HG02973 (cell line): Measurements from ENCODE around the gene S1PR5.

Experiments used
- ATAC-seq: cut with Tn5 transposase; IDR thresholded peaks from one replicate; pipeline ENCODE4 v1.9.1; 2021; ENCODE audit warnings: moderate library complexity; ENCODE audit not compliant: unreplicated experiment

The S1PR5 gene

GRCh38 chr19:10516671-10517286 is 468 bp downstream of the S1PR5 start:
- no peak for ATAC-seq

GRCh38 chr19:10516064-10516385 is 1.2 kb downstream of the S1PR5 start:
- no peak for ATAC-seq

DNA sequence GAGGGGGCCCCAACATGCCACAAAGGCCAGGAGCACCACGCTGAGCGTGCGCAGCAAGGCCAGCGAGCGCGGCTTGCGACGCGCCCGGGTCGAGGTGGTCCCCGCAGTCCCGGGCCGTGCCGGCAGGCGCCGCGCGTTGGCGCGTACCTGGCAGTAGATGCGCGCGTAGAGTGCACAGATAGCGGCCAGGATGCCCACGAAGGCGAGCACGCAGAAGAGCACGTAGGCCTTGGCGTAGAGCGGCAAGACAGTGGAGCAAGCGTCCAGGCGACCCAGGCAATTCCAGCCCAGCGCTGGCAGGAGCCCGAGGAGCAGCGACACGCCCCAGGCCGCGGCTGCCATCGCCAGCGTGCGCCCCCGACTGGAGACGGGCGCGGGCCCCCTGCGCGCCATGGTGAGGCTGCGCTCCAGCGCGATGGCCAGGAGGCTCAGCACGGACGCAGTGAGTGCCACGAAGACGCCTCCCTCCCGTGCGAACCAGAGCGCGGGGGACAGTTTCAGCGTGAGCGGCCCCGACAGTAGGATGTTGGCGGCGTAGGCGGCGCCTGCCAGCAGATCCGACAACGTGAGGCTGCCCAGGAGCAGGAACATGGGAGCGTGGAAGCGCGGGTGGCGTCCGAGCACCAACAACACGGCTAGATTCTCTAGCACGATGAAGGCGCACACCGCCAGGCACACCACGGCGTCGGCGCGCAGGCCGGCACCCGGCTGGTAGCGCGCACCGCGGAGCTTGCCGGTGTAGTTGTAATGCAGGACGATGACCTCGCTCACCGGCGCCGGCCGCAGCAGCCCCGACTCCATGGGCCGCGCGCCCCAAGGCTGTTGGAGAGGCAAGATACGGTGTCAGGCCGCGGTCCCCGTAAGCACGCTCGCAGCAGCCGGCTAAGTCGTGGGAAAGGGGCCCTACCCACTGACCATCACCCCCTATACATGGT is 2.8 kb downstream of the S1PR5 start:
- ATAC-seq: no peak

DNA sequence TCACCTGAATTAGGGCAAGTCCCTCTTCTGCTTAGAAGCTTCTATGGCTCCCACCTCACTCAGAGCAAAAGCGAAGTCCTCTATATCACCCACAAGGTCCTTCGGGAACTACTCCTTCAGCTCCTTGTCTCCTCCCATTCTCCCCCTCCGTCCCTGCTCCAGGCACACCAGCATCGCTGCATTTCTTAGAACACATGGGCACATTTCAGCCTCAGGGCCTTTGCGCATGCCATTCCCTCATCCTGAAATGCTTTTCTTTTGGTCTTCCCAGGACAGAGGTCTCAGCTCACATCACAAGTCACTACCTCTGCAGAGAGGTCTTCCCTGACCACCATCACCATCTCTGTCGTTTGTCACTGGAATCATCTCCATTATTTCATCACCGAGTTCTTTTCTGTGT is 4.0 kb downstream of the S1PR5 start:
- ATAC-seq: no peak

DNA sequence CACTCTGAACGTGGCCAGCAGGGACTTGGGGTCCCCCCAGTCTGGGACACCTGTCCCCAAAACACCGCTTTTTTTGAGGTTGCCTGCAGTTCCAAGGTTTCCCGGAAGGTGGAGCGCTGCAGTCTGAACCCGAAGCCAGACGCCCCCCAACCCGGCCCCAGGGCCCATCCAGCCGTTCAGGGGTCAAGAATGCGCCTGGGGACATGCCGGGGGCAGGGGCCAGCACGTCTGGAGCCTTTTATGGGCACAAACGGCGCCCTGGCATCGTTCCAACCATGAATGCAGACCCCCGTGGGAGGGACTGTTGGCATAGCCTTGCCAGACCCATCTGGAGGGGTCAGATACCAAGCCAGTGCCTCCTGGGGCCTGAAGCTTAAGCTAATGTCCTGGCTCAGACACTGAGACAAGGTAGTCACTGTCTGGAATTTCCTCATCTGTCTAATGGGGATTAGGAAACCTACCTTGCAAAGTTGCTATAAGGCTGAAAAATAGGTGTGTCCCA is 6.9 kb downstream of the S1PR5 start:
- ATAC-seq: no peak

- ATAC-seq: no peak
Observed at GRCh38 chr19:10508707-10509106, 8.5 kb downstream of the S1PR5 start.

GRCh38 chr19:10508036-10508435 is 9.2 kb downstream of the S1PR5 start:
- ATAC-seq: no peak

DNA sequence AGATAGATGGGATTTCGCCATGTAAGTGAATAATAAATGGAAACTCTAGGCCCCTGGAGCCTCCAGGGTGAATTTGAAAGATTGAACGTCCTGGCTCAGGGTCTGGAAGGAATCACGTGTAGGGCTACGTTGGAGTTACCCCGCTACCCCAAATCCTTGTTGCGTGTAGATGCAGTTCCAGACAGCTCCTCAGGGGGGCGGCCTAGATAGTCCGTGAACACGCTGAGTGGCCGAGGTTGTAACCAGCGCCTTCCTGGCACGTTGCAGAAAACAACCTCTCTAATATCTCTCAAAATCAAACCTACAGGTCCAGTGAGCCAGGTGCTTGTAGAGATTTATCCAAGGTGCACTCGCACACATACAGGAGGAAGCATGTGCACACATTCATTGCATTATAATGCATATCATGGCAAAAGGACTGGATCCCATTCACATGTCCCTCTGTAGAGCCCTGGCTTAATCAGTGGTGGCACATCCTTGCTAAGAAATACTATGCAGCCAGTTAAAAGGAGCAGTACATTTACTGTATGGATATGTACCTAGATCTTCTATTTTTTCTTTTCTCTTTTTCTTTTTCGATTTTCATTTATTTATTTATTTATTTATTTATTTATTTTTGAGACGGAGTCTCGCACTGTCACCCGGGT is 11.5 kb downstream of the S1PR5 start:
- no peak for ATAC-seq

DNA sequence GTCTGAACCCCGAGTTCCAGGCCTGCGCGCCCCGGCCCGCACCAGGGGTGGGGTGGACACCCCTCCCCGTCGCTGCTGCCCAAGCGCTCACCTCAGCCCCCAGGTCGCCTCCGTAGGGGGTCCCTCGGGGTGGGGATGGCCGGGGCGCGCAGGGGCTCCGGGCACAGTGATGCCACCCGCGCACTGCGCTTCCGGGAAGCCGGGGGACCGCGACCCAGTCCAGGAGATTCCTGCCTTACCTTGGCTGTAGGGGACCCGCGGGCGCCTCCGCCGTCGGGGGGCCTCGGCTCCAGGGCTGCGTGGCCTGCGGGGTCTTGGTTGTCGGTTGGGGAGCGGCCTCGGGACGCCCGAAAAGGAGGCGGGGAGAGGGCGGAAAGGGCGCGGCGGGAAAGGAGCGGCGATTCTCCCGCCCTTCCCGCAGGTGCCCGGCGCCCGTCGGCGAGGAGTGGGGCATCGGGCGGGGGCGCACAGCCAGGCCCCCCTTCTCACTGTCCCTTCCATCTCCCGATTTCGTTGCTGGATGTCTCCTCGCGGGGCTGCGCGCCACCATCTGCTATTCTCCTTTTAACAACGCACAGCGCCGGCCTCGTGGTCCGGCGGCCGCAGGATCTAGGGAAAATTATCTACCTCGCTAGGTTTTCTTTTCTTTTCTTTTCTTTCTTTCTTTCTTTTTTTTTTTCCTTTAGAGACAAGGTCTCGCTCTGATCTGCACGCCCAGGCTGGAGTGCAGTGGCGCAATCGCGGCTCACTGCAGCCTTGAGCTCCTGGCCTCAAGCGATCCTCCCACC is 14.1 kb downstream of the S1PR5 start, which contains the start of gene KEAP1:
KEAP1 (minus strand) TSS at position 355 of the 788 bp plus-strand sequence. CDS start 3,323 bp downstream, outside the sequence.
- no peak for ATAC-seq

DNA sequence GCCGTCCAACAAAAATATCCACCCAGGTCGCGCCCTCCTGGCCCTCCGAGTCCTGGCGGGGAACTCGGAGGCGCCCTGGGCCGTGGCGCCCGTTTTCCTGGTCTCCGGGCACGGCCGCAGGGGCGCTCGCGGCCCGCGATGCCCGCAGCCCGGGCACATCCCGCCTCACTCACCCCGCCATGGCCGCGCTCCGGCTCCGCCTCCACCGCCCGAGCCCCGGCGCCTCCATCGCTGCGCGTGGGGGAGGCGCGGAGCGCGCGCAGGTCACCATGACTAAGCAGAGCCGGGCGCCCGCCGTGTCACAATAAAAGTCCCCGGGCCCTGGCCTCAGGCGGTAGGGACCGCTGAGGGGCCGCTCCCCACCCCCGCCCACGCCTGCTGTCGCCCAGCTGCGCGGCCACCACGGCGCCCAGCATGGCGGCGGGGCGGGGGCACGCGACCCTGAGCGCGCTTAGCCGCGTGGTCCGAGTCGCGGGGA is 14.7 kb downstream of the S1PR5 start:
- ATAC-seq: peak; percentile 78

- peak; percentile 30 for ATAC-seq
Observed at GRCh38 chr19:10501971-10502523, 15.2 kb downstream of the S1PR5 start.

- ATAC-seq: no peak
Observed at GRCh38 chr19:10500247-10500592, 17.0 kb downstream of the S1PR5 start.

DNA sequence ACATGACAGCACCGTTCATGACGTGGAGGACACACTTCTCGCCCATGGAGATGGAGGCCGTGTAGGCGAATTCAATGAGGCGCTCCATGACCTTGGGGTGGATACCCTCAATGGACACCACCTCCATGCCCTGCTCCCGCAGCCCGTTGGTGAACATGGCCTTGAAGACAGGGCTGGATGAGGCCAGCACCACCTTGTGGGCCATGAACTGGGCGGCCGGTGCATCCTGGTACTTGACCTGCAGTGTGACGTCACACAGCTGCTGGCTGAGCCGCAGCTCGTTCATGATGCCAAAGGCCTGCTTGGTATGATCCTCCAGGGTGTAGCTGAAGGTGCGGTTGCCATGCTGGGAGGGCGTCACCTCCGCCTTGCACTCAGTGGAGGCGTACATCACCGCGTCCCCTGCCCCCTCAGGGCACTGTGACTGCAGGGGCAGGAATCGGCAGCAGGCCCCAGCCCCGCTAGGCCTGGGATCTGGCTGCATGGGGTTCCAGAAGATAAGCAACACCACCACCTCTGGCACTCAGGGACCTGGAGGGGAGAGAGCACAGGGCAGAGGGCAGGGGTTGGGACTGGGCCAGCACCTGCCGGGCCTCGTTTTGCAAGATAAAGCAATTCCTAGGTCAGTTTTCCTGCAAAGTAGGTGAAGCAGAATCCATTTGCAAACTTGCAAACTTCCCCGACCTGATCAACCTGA is 17.5 kb downstream of the S1PR5 start:
- ATAC-seq: no peak

DNA sequence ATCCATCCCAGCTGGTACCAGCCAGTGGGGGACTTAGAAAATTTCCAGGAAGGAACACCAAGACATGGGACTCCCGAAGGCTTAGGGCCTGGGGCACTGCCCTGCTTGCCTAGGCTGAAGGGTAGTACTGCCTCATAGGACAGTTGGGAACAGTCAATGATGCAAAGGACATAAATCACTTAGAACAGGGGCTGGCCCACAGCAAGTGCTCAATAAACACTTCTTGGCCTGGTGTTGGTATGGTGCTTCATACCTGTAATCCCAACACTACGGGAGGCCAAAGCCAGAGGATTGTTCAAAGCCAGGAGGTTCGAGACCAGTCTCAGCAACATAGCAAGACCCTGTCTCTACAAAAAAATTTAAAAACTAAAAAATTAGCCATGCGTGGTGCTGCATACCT is 19.9 kb downstream of the S1PR5 start:
- ATAC-seq: no peak

- no peak for ATAC-seq
Observed at GRCh38 chr19:10491472-10492047, 25.7 kb downstream of the S1PR5 start.

DNA sequence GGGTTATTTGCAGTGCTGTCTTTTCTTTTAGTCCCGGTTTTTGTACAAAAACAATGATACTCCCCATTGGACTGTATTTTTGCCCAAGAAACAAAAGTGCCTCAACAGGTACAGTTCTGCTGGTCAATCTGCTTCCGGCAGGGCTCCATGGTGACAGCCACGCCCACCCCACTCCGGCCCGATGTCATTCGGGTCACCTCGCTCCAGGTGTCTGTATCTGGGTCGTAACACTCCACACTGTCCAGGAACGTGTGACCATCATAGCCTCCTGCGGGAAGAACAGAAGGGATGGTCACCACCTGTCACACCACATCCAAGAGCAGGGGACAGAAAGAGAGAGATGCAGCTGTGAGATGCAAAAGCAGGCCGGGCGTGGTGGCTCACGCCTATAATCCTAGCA is 30.7 kb downstream of the S1PR5 start:
- no peak for ATAC-seq

GRCh38 chr19:10478903-10479384 is 38.3 kb downstream of the S1PR5 start:
- ATAC-seq: no peak

DNA sequence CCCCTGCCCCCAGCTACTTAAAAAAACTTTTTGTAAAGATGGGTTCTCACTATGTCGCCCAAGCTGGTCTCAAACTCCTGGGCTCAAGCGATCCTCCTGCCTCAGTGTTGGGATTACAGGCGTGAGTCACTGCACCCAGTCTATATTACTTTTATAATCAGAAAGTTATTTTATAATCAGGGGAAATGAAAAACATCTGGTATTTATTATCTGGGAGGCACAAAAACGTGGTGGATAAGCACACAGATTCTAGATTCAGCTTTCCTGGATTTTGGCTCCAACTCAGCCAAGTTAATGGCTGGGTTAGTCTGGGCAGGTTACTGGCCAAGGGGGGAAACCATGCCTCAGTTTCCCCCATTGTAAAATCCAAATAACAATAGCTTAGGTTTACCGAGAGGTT is 38.8 kb downstream of the S1PR5 start:
- no peak for ATAC-seq

DNA sequence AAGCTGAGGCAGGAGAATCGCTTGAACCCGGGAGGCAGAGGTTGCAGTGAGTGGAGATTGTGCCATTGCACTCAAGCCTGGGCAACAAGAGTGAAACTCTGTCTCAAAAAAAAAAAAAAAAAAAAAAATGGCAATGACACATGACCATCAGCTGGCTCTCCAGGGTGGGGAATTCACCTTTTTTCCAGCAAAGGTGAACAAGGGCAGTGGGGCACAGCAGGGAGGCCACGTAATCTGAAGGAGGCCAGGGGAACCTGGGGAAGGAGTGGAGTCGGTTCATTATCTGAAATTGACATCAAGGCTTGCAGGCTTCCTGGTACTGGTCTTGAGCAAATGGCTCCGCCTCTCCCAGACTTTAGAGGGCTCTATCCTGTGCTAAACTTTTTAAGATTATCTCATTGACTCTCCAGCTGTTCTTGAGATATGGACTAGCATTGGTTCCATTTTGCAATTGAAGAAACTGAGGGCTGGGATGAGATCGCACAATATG is 42.2 kb downstream of the S1PR5 start:
- ATAC-seq: no peak
